ENCODE measurements around the gene PPFIA2. TPM values are rescaled to one million over a fixed set of nuclear protein-coding genes. Genes with fewer than 3 reads are reported as not detected.

Gene PPFIA2
- total RNA-seq, 1 experiment from 2014 or later = not detected

DNA sequence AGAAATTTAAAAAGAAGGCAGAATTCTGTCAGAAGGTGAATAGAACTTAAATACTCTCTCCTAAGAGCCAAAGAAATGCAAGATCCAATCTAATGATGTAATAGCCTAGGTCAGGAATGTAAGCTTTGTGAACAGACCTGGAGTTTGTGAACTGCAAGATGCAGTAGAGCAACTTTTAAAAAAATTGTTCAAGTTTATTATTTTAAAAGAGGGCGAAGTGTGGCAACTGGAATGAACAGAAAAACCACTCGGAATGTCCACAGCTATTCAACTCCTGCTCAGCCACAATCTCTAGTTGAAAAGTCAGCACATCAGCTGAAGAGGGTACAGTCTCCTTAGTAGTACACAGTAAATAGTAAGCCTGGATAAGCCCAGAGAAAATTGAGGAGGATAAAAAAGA is 228.8 kb downstream of the PPFIA2 start:
- no peak overlapping the region for H3K4me3 ChIP-seq (ENCODE audit: low read depth in 2 of 2, low read length in 2 of 2)
- TF ChIP-seq POLR2AphosphoS5 (IDR thresholded peaks at IDR 0.05; ENCODE audit: low read depth, low read length) (no peak), CTCF (IDR thresholded peaks at IDR 0.05) (no peak), SIN3A (IDR thresholded peaks at IDR 0.05; ENCODE audit: borderline replicate concordance, insufficient read depth, low read depth, low read length) (no peak), TCF7L2 (IDR thresholded peaks at IDR 0.05; ENCODE audit: low read depth, low read length) (no peak)
- TF ChIP-seq, protein P1, sequence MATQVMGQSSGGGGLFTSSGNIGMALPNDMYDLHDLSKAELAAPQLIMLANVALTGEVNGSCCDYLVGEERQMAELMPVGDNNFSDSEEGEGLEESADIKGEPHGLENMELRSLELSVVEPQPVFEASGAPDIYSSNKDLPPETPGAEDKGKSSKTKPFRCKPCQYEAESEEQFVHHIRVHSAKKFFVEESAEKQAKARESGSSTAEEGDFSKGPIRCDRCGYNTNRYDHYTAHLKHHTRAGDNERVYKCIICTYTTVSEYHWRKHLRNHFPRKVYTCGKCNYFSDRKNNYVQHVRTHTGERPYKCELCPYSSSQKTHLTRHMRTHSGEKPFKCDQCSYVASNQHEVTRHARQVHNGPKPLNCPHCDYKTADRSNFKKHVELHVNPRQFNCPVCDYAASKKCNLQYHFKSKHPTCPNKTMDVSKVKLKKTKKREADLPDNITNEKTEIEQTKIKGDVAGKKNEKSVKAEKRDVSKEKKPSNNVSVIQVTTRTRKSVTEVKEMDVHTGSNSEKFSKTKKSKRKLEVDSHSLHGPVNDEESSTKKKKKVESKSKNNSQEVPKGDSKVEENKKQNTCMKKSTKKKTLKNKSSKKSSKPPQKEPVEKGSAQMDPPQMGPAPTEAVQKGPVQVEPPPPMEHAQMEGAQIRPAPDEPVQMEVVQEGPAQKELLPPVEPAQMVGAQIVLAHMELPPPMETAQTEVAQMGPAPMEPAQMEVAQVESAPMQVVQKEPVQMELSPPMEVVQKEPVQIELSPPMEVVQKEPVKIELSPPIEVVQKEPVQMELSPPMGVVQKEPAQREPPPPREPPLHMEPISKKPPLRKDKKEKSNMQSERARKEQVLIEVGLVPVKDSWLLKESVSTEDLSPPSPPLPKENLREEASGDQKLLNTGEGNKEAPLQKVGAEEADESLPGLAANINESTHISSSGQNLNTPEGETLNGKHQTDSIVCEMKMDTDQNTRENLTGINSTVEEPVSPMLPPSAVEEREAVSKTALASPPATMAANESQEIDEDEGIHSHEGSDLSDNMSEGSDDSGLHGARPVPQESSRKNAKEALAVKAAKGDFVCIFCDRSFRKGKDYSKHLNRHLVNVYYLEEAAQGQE (IDR thresholded peaks at IDR 0.05; ENCODE audit: insufficient read depth in 1 of 2, low read depth in 2 of 2, low read length in 1 of 2) = no peak
- DNase-seq (ENCODE audit: low read depth, low spot score) (no peak), ATAC-seq (no peak)
- intact Hi-C loops (cut with micrococcal nuclease; ENCODE audit: unreplicated experiment) = no loop called here
- H3K36me3 ChIP-seq (ENCODE audit: control insufficient read depth, insufficient read depth, low read length) = no peaks in the 10 kb centered on the region
- in situ Hi-C loops (cut with HindIII; ENCODE audit: low pct_unique_long_range_greater_than_20kb, low sequenced_read_pairs) = no loop called here
- H3K27me3 ChIP-seq (ENCODE audit: control insufficient read depth, insufficient read depth, low read length) = no peaks in the 10 kb centered on the region
- CTCF ChIA-PET = no interaction called here
- BruUV-seq (replicated peaks) = no TSS peak
- H3K27ac ChIP-seq (ENCODE audit: low read length) = no peak overlapping the region
- POLR2A ChIA-PET = no interaction called here
- no peaks in the 10 kb centered on the region for H3K4me1 ChIP-seq (ENCODE audit: control insufficient read depth, insufficient read depth, low read length)
- no peaks in the 10 kb centered on the region for H3K9me3 ChIP-seq (ENCODE audit: control insufficient read depth, insufficient read depth, low read depth, low read length)

- CTCF ChIA-PET = no interaction called here
- intact Hi-C loops (cut with micrococcal nuclease; ENCODE audit: unreplicated experiment) = no loop called here
- H3K9me3 ChIP-seq (ENCODE audit: control insufficient read depth, insufficient read depth, low read depth, low read length) = no peaks in the 10 kb centered on the region
- H3K4me1 ChIP-seq (ENCODE audit: control insufficient read depth, insufficient read depth, low read length) = no peaks in the 10 kb centered on the region
- TF ChIP-seq CTCF (IDR thresholded peaks at IDR 0.05) = no peak
- no peak for TF ChIP-seq POLR2AphosphoS5 (IDR thresholded peaks at IDR 0.05; ENCODE audit: low read depth, low read length)
- TF ChIP-seq TCF7L2 (IDR thresholded peaks at IDR 0.05; ENCODE audit: low read depth, low read length) = no peak
- no peak for TF ChIP-seq SIN3A (IDR thresholded peaks at IDR 0.05; ENCODE audit: borderline replicate concordance, insufficient read depth, low read depth, low read length)
- TF ChIP-seq, protein P1 (IDR thresholded peaks at IDR 0.05; ENCODE audit: insufficient read depth in 1 of 2, low read depth in 2 of 2, low read length in 1 of 2) = no peak
- BruUV-seq (replicated peaks) = no TSS peak
- no peaks in the 10 kb centered on the region for H3K27me3 ChIP-seq (ENCODE audit: control insufficient read depth, insufficient read depth, low read length)
- H3K36me3 ChIP-seq (ENCODE audit: control insufficient read depth, insufficient read depth, low read length) = no peaks in the 10 kb centered on the region
- ATAC-seq = no peak; the same call in 1 of the 2 replicates
- no peak for DNase-seq (ENCODE audit: low read depth, low spot score)
- no peak overlapping the region for H3K27ac ChIP-seq (ENCODE audit: low read length)
- in situ Hi-C loops (cut with HindIII; ENCODE audit: low pct_unique_long_range_greater_than_20kb, low sequenced_read_pairs) = no loop called here
- H3K4me3 ChIP-seq (ENCODE audit: low read depth in 2 of 2, low read length in 2 of 2) = peak overlapping the region; percentile 33 to 54
- POLR2A ChIA-PET = no interaction called here
These were observed 238.8 kb downstream of the PPFIA2 start for GRCh38 chr12:81520064-81520945.

Measured in Panc1 (cell line).